GM23338 (cell line): ENCODE measurements around the gene PP2D1. TPM values are rescaled to one million over a fixed set of nuclear protein-coding genes. Genes with fewer than 3 reads are reported as not detected.

Source experiments
- ATAC-seq: fragments of 200-7000 bp; cut with Tn5 transposase; 3 replicates; pipeline ENCODE4 v1.9.1; 2020
- DNase-seq: peaks from one replicate; pipeline ENCODE4 v3.0.0-alpha.2; 2015; ENCODE audit warnings: low spot score
- H2AFZ ChIP-seq: fragments of 200-600 bp; sonication (generic); 2 replicates; pipeline ENCODE4 v1.8.0; 2016; ENCODE audit warnings: antibody characterized with exemption, mild to moderate bottlenecking, moderate library complexity
- H3F3A ChIP-seq: fragments of 200-600 bp; sonication (generic); replicated peaks from 2 replicates; pipeline ENCODE4 v1.8.0; 2017; ENCODE audit warnings: antibody characterized with exemption, mixed run types, low read depth
- H3K27ac ChIP-seq: fragments of 200-600 bp; sonication (generic); 2 replicates; pipeline ENCODE4 v1.6.1; 2016; ENCODE audit warnings: low read depth
- H3K27me3 ChIP-seq: fragments of 200-600 bp; sonication (generic); 2 replicates; pipeline ENCODE4 v1.8.0; 2016; ENCODE audit warnings: mild to moderate bottlenecking, mixed run types, moderate library complexity; ENCODE audit not compliant: insufficient read depth
- H3K36me3 ChIP-seq: fragments of 200-600 bp; sonication (generic); 2 replicates; pipeline ENCODE4 v1.8.0; 2016; ENCODE audit warnings: mild to moderate bottlenecking; ENCODE audit not compliant: insufficient read depth
- H3K4me1 ChIP-seq: fragments of 200-600 bp; sonication (generic); 2 replicates; pipeline ENCODE4 v1.8.0; 2016; ENCODE audit warnings: mild to moderate bottlenecking, moderate library complexity; ENCODE audit not compliant: insufficient read depth
- H3K4me2 ChIP-seq: fragments of 200-600 bp; sonication (generic); 2 replicates; pipeline ENCODE4 v1.7.1; 2017; ENCODE audit warnings: mixed run types
- H3K4me3 ChIP-seq: fragments of 200-600 bp; sonication (generic); 2 replicates; pipeline ENCODE4 v1.6.1; 2016; ENCODE audit warnings: mixed run types
- H3K79me2 ChIP-seq: fragments of 200-600 bp; sonication (generic); replicated peaks from 2 replicates; pipeline ENCODE4 v1.8.0; 2017; ENCODE audit warnings: mild to moderate bottlenecking; ENCODE audit not compliant: insufficient read depth
- H3K9me2 ChIP-seq: fragments of 200-600 bp; sonication (generic); 2 replicates; pipeline ENCODE4 v1.8.0; 2017; ENCODE audit not compliant: insufficient read depth
- H4K20me1 ChIP-seq: fragments of 200-600 bp; sonication (generic); replicated peaks from 2 replicates; pipeline ENCODE4 v1.8.0; 2017; ENCODE audit warnings: mild to moderate bottlenecking; ENCODE audit not compliant: insufficient read depth
- H3K27ac Mint-ChIP-seq: 2 replicates; pipeline ENCODE4 v1.8.0; 2020; ENCODE audit warnings: inconsistent platforms, mild to moderate bottlenecking, moderate library complexity, mixed read lengths
- H3K27me3 Mint-ChIP-seq: 3 replicates; pipeline ENCODE4 v1.8.0; 2022; ENCODE audit warnings: low read depth, mild to moderate bottlenecking, moderate library complexity, mixed read lengths, inconsistent platforms; ENCODE audit not compliant: insufficient read depth, poor library complexity
- H3K36me3 Mint-ChIP-seq: 3 replicates; pipeline ENCODE4 v1.8.0; 2021; ENCODE audit warnings: low read depth, mild to moderate bottlenecking, inconsistent platforms, moderate library complexity, mixed read lengths
- H3K4me1 Mint-ChIP-seq: 3 replicates; pipeline ENCODE4 v1.8.0; 2020; ENCODE audit warnings: mild to moderate bottlenecking, inconsistent platforms, mixed read lengths
- H3K4me3 Mint-ChIP-seq: 3 replicates; pipeline ENCODE4 v1.8.0; 2021; ENCODE audit warnings: moderate library complexity, mild to moderate bottlenecking, inconsistent platforms, mixed read lengths
- H3K9me3 Mint-ChIP-seq: 3 replicates; pipeline ENCODE4 v1.8.0; 2020; ENCODE audit warnings: moderate library complexity, mild to moderate bottlenecking, inconsistent platforms, mixed read lengths
- CREB1 ChIP-seq: fragments of 250-450 bp; sonication (Bioruptor Pico); IDR thresholded peaks from 2 replicates; pipeline ENCODE4 v1.5.0; 2020; ENCODE audit warnings: low read depth, mild to moderate bottlenecking, moderate library complexity
- EZH2 ChIP-seq: fragments of 200-600 bp; sonication (generic); IDR thresholded peaks from one replicate; pipeline ENCODE4 v1.8.0; 2017; ENCODE audit warnings: antibody characterized with exemption, mild to moderate bottlenecking, low read depth; ENCODE audit not compliant: unreplicated experiment
- EZH2phosphoT487 ChIP-seq: fragments of 200-600 bp; sonication (generic); IDR thresholded peaks from one replicate; pipeline ENCODE4 v1.8.1; 2018; ENCODE audit warnings: antibody characterized with exemption; ENCODE audit not compliant: unreplicated experiment
- JUNB ChIP-seq: IDR thresholded peaks from one replicate; pipeline ENCODE4 v1.6.1; 2016; ENCODE audit warnings: antibody characterized with exemption; ENCODE audit not compliant: unreplicated experiment
- NANOG ChIP-seq: IDR thresholded peaks from 2 replicates; pipeline ENCODE4 v1.6.1; 2016; ENCODE audit warnings: antibody characterized with exemption, borderline replicate concordance
- POLR2AphosphoS5 ChIP-seq: IDR thresholded peaks from 2 replicates; pipeline ENCODE4 v1.6.1; 2016; ENCODE audit warnings: antibody characterized with exemption, low read depth
- REST ChIP-seq: IDR thresholded peaks from one replicate; pipeline ENCODE4 v1.6.1; 2018; ENCODE audit warnings: antibody characterized with exemption; ENCODE audit not compliant: unreplicated experiment
- STAT1 ChIP-seq: IDR thresholded peaks from one replicate; pipeline ENCODE4 v1.6.1; 2016; ENCODE audit warnings: antibody characterized with exemption; ENCODE audit not compliant: unreplicated experiment
- ZNF114 ChIP-seq: fragments of 250-450 bp; sonication (Bioruptor Pico); IDR thresholded peaks from 2 replicates; pipeline ENCODE4 v1.5.0; 2020; ENCODE audit warnings: mild to moderate bottlenecking, moderate library complexity
- ZNF331 ChIP-seq: fragments of 250-450 bp; sonication (Bioruptor Pico); IDR thresholded peaks from 2 replicates; pipeline ENCODE4 v1.5.0; 2020; ENCODE audit warnings: low read depth, mild to moderate bottlenecking, moderate library complexity
- polyA plus RNA-seq: library from polyadenylated mRNA; unstranded; fragments of >200 nt; fragmentation: Nextera tagmentation; extraction: Ambion mirVana; gene quantifications from 2 replicates; pipeline ENCODE4 v1.2.1, GENCODE V29; 2016
- total RNA-seq: library from RNA; depleted of rRNA; stranded (reverse); fragments of >200 nt; shearing (Covaris generic); gene quantifications from 2 replicates; pipeline ENCODE4 v1.2.3, GENCODE V29; 2014
- TF ChIP-seq, protein P1 (sequence below): IDR thresholded peaks from 2 replicates; pipeline ENCODE4 v1.6.1; 2016; ENCODE audit warnings: antibody characterized with exemption
- TF ChIP-seq, protein P2 (sequence below), 2 experiments: fragments of 200-600 bp in 1 of 2; sonication (generic) in 1 of 2; conservative IDR thresholded peaks; 2 replicates each; pipeline versions ENCODE4 v1.5.1 to v1.6.1; 2016 to 2017; ENCODE audit warnings: antibody characterized with exemption in 2 of 2, low read depth in 2 of 2, mild to moderate bottlenecking in 2 of 2, moderate library complexity in 1 of 2
- TF ChIP-seq, protein P3 (sequence below): fragments of 250-450 bp; sonication (Bioruptor Pico); IDR thresholded peaks from 2 replicates; pipeline ENCODE4 v1.5.0; 2020; ENCODE audit warnings: mild to moderate bottlenecking, moderate library complexity

The PP2D1 gene
- total and polyA plus RNA-seq, 2 experiments from 2014 or later = 0.40 TPM; not detected in 1

- Histone ChIP-seq H3K4me2 (no peak overlapping the region), H3K36me3 (no peaks in the 10 kb centered on the region), H3K27me3 (no peaks in the 10 kb centered on the region), H4K20me1 (no peaks in the 10 kb centered on the region), H2AFZ (no peak overlapping the region), H3K9me2 (0 out of 2 replicates have a peak, but pooled peaks cover 3% of the 10 kb centered on the region), H3F3A (no peaks in the 10 kb centered on the region), H3K27ac (no peak overlapping the region), H3K79me2 (no peaks in the 10 kb centered on the region), H3K4me1 (peaks cover 2% of the 10 kb centered on the region; the same call in 1 of the 2 replicates), H3K4me3 (no peak overlapping the region)
- H3K4me3 Mint-ChIP-seq = no peak overlapping the region
- TF ChIP-seq, protein P1, sequence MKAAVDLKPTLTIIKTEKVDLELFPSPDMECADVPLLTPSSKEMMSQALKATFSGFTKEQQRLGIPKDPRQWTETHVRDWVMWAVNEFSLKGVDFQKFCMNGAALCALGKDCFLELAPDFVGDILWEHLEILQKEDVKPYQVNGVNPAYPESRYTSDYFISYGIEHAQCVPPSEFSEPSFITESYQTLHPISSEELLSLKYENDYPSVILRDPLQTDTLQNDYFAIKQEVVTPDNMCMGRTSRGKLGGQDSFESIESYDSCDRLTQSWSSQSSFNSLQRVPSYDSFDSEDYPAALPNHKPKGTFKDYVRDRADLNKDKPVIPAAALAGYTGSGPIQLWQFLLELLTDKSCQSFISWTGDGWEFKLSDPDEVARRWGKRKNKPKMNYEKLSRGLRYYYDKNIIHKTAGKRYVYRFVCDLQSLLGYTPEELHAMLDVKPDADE = no peak
- no peak for TF ChIP-seq JUNB
- no peak for TF ChIP-seq NANOG
- TF ChIP-seq STAT1 = no peak
- no peak for TF ChIP-seq CREB1 (CRISPR knock-in tag)
- TF ChIP-seq REST = no peak
- TF ChIP-seq, protein P2, sequence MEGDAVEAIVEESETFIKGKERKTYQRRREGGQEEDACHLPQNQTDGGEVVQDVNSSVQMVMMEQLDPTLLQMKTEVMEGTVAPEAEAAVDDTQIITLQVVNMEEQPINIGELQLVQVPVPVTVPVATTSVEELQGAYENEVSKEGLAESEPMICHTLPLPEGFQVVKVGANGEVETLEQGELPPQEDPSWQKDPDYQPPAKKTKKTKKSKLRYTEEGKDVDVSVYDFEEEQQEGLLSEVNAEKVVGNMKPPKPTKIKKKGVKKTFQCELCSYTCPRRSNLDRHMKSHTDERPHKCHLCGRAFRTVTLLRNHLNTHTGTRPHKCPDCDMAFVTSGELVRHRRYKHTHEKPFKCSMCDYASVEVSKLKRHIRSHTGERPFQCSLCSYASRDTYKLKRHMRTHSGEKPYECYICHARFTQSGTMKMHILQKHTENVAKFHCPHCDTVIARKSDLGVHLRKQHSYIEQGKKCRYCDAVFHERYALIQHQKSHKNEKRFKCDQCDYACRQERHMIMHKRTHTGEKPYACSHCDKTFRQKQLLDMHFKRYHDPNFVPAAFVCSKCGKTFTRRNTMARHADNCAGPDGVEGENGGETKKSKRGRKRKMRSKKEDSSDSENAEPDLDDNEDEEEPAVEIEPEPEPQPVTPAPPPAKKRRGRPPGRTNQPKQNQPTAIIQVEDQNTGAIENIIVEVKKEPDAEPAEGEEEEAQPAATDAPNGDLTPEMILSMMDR (conservative IDR thresholded peaks at IDR 0.05; ENCODE audit: low read depth in 2 of 2) = no peak
- TF ChIP-seq, protein P3, sequence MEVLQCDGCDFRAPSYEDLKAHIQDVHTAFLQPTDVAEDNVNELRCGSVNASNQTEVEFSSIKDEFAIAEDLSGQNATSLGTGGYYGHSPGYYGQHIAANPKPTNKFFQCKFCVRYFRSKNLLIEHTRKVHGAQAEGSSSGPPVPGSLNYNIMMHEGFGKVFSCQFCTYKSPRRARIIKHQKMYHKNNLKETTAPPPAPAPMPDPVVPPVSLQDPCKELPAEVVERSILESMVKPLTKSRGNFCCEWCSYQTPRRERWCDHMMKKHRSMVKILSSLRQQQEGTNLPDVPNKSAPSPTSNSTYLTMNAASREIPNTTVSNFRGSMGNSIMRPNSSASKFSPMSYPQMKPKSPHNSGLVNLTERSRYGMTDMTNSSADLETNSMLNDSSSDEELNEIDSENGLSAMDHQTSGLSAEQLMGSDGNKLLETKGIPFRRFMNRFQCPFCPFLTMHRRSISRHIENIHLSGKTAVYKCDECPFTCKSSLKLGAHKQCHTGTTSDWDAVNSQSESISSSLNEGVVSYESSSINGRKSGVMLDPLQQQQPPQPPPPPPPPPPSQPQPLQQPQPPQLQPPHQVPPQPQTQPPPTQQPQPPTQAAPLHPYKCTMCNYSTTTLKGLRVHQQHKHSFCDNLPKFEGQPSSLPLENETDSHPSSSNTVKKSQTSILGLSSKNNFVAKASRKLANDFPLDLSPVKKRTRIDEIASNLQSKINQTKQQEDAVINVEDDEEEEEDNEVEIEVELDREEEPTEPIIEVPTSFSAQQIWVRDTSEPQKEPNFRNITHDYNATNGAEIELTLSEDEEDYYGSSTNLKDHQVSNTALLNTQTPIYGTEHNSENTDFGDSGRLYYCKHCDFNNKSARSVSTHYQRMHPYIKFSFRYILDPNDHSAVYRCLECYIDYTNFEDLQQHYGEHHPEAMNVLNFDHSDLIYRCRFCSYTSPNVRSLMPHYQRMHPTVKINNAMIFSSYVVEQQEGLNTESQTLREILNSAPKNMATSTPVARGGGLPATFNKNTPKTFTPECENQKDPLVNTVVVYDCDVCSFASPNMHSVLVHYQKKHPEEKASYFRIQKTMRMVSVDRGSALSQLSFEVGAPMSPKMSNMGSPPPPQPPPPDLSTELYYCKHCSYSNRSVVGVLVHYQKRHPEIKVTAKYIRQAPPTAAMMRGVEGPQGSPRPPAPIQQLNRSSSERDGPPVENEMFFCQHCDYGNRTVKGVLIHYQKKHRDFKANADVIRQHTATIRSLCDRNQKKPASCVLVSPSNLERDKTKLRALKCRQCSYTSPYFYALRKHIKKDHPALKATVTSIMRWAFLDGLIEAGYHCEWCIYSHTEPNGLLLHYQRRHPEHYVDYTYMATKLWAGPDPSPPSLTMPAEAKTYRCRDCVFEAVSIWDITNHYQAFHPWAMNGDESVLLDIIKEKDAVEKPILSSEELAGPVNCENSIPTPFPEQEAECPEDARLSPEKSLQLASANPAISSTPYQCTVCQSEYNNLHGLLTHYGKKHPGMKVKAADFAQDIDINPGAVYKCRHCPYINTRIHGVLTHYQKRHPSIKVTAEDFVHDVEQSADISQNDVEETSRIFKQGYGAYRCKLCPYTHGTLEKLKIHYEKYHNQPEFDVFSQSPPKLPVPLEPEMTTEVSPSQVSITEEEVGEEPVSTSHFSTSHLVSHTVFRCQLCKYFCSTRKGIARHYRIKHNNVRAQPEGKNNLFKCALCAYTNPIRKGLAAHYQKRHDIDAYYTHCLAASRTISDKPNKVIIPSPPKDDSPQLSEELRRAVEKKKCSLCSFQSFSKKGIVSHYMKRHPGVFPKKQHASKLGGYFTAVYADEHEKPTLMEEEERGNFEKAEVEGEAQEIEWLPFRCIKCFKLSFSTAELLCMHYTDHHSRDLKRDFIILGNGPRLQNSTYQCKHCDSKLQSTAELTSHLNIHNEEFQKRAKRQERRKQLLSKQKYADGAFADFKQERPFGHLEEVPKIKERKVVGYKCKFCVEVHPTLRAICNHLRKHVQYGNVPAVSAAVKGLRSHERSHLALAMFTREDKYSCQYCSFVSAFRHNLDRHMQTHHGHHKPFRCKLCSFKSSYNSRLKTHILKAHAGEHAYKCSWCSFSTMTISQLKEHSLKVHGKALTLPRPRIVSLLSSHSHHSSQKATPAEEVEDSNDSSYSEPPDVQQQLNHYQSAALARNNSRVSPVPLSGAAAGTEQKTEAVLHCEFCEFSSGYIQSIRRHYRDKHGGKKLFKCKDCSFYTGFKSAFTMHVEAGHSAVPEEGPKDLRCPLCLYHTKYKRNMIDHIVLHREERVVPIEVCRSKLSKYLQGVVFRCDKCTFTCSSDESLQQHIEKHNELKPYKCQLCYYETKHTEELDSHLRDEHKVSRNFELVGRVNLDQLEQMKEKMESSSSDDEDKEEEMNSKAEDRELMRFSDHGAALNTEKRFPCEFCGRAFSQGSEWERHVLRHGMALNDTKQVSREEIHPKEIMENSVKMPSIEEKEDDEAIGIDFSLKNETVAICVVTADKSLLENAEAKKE = no peak
- TF ChIP-seq POLR2AphosphoS5 = no peak
- no peak for TF ChIP-seq ZNF331
- no peak for TF ChIP-seq EZH2
- no peak for TF ChIP-seq ZNF114 (CRISPR knock-in tag)
- no peak for TF ChIP-seq EZH2phosphoT487
- no peak for ATAC-seq
- no peak overlapping the region for H3K27ac Mint-ChIP-seq
- DNase-seq = no peak
- H3K9me3 Mint-ChIP-seq = peaks cover 11% of the 10 kb centered on the region; the same call in 2 of the 3 replicates
- H3K27me3 Mint-ChIP-seq = no peaks in the 10 kb centered on the region
- peaks cover 7% of the 10 kb centered on the region for H3K36me3 Mint-ChIP-seq
- peaks cover 2% of the 10 kb centered on the region; the same call in 2 of the 3 replicates for H3K4me1 Mint-ChIP-seq
Measured at GRCh38 chr3:19940643-19941042, 71.4 kb downstream of the PP2D1 start.
